Esophagus muscularis mucosa (tissue), 4 donors: ENCODE results near the gene PRKCG.

Source experiments
- EP300 ChIP-seq: sonication (generic); formaldehyde crosslinking; IDR thresholded peaks from one replicate; pipeline ENCODE4 v1.6.1; 2017; ENCODE audit warnings: antibody characterized with exemption
- POLR2A ChIP-seq: fragments of 450-650 bp; IDR thresholded peaks from one replicate; pipeline ENCODE4 v1.6.1; 2017; ENCODE audit warnings: antibody characterized with exemption, moderate library complexity, mild to moderate bottlenecking, low read depth
- POLR2AphosphoS5 ChIP-seq, 2 donors: sonication (generic); formaldehyde crosslinking; IDR thresholded peaks; one replicate each; pipeline ENCODE4 v1.6.1; 2017; ENCODE audit warnings: antibody characterized with exemption in 2 of 2
- TF ChIP-seq, protein P1 (sequence below), 3 experiments: fragments of 200-600 bp in 2 of 3; fragments of 450-650 bp in 1 of 3; sonication (generic) in 2 of 3; IDR thresholded peaks; one replicate each; pipeline ENCODE4 v1.5.1; 2017 to 2019; ENCODE audit warnings: antibody characterized with exemption in 3 of 3, mild to moderate bottlenecking in 2 of 3, moderate library complexity in 1 of 3

DNA sequence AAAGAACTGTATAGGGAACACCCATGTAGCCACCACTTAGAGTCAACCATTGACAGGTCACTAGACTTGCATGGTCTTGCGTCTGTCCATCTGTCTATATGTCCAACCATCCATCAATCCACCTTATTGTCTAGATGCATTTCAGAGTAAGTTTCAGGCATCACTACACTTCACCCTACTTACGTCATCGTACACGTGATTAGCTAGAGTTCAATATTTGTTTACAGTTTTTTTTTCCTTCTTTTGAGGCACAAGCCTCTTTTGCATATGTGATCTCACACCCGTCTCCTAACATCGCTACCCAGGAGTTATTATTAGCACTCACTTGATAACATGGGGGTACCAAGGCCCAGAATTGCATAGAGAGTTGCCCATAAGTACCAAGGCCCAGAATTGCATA is 34.0 kb downstream of the PRKCG start:
- TF ChIP-seq, protein P1, sequence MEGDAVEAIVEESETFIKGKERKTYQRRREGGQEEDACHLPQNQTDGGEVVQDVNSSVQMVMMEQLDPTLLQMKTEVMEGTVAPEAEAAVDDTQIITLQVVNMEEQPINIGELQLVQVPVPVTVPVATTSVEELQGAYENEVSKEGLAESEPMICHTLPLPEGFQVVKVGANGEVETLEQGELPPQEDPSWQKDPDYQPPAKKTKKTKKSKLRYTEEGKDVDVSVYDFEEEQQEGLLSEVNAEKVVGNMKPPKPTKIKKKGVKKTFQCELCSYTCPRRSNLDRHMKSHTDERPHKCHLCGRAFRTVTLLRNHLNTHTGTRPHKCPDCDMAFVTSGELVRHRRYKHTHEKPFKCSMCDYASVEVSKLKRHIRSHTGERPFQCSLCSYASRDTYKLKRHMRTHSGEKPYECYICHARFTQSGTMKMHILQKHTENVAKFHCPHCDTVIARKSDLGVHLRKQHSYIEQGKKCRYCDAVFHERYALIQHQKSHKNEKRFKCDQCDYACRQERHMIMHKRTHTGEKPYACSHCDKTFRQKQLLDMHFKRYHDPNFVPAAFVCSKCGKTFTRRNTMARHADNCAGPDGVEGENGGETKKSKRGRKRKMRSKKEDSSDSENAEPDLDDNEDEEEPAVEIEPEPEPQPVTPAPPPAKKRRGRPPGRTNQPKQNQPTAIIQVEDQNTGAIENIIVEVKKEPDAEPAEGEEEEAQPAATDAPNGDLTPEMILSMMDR (IDR thresholded peaks at IDR 0.05), result no peak
- TF ChIP-seq POLR2AphosphoS5 (IDR thresholded peaks at IDR 0.05), result no peak
- no peak for TF ChIP-seq POLR2A
- TF ChIP-seq EP300, result no peak
